B cell (primary cell): ENCODE measurements around the gene ASPHD1. TPM values are rescaled to one million over a fixed set of nuclear protein-coding genes. Genes with fewer than 3 reads are reported as not detected.

Source experiments
- ATAC-seq: fragments of 200-7000 bp; cut with Tn5 transposase; one replicate; pipeline ENCODE4 v1.10.0; 2021; ENCODE audit warnings: low read depth, mild to moderate bottlenecking, moderate number of reproducible peaks, moderate library complexity
- CTCF ChIA-PET: fragments of 350-600 bp; sonication (Branson Sonifier 250); formaldehyde crosslinking; loops from one replicate; lab custom pipeline; 2021; ENCODE audit warnings: antibody characterized with exemption, inconsistent platforms; lab: Charles Lee
- POLR2A ChIA-PET: fragments of 350-600 bp; sonication (Branson Sonifier 250); formaldehyde crosslinking; loops from one replicate; lab custom pipeline; 2021; ENCODE audit warnings: antibody characterized with exemption; lab: Charles Lee
- DNase-seq: peaks from one replicate; pipeline ENCODE4 v3.0.0; 2013
- H2AFZ ChIP-seq: 2 replicates; pipeline ENCODE4 v1.6.1; 2012; ENCODE audit warnings: mild to moderate bottlenecking, low read depth, low read length; ENCODE audit not compliant: insufficient read depth, poor library complexity, severe bottlenecking
- H3K27ac ChIP-seq, 2 donors: 1 replicate in 1 of 2; 2 replicates in 1 of 2; pipeline ENCODE4 v1.5.1; 2012 to 2013; ENCODE audit warnings: low read length in 2 of 2, mild to moderate bottlenecking in 2 of 2, moderate library complexity in 1 of 2
- H3K27me3 ChIP-seq, 4 experiments: fragments of 200-600 bp in 1 of 4; sonication (generic) in 1 of 4; replicated peaks in 1 of 4; 1 replicate in 2 of 4; 2 replicates in 2 of 4; pipeline versions ENCODE4 v1.6.1 to v1.7.0; 2013 to 2016; ENCODE audit warnings: low read length in 3 of 4, mild to moderate bottlenecking in 2 of 4, mixed read lengths in 1 of 4, moderate library complexity in 1 of 4; ENCODE audit not compliant: insufficient read depth in 4 of 4, control insufficient read depth in 3 of 4; ENCODE audit errors: control extremely low read depth in 1 of 4
- H3K36me3 ChIP-seq, 2 experiments: replicated peaks in 1 of 2; 1 replicate in 1 of 2; 2 replicates in 1 of 2; pipeline versions ENCODE4 v1.6.1 to v1.7.1; 2013; ENCODE audit warnings: low read length in 1 of 2; ENCODE audit not compliant: insufficient read depth in 2 of 2, control insufficient read depth in 1 of 2; ENCODE audit errors: control extremely low read depth in 1 of 2, extremely low read depth in 1 of 2
- H3K4me1 ChIP-seq, 2 donors: fragments of 200-600 bp in 1 of 2; sonication (generic) in 1 of 2; 1 replicate in 1 of 2; 2 replicates in 1 of 2; pipeline versions ENCODE4 v1.5.1 to v1.6.1; 2013 to 2017; ENCODE audit warnings: low read length in 2 of 2; ENCODE audit not compliant: control insufficient read depth in 2 of 2, insufficient read depth in 2 of 2
- H3K4me2 ChIP-seq: replicated peaks from 2 replicates; pipeline ENCODE3; 2012; ENCODE audit warnings: mild to moderate bottlenecking, low read depth, low read length; ENCODE audit not compliant: poor library complexity, severe bottlenecking
- H3K4me3 ChIP-seq, 5 experiments: fragments of 200-600 bp in 1 of 5; sonication (generic) in 1 of 5; 1 replicate in 3 of 5; 2 replicates in 2 of 5; pipeline versions ENCODE4 v1.5.1 to v1.7.0; 2011 to 2016; ENCODE audit warnings: low read length in 4 of 5, mild to moderate bottlenecking in 4 of 5, low read depth in 2 of 5, control low read depth in 1 of 5, moderate library complexity in 1 of 5; ENCODE audit not compliant: insufficient read depth in 1 of 5; ENCODE audit errors: control extremely low read depth in 1 of 5, extremely low read depth in 1 of 5
- H3K79me2 ChIP-seq: fragments of 200-600 bp; sonication (generic); one replicate; pipeline ENCODE4 v1.6.0; 2016; ENCODE audit warnings: low read length; ENCODE audit not compliant: control insufficient read depth, insufficient read depth
- H3K9ac ChIP-seq: fragments of 200-600 bp; sonication (generic); 2 replicates; pipeline ENCODE4 v1.6.1; 2017; ENCODE audit warnings: mild to moderate bottlenecking, low read length, moderate library complexity
- H3K9me3 ChIP-seq, 3 donors: one replicate each; pipeline versions ENCODE4 v1.6.1 to v1.7.1; 2013; ENCODE audit warnings: low read length in 2 of 3; ENCODE audit not compliant: control insufficient read depth in 2 of 3, insufficient read depth in 1 of 3; ENCODE audit errors: control extremely low read depth in 1 of 3
- H4K20me1 ChIP-seq: 2 replicates; pipeline ENCODE4 v1.6.0; 2012; ENCODE audit warnings: mild to moderate bottlenecking, low read length; ENCODE audit not compliant: insufficient read depth, control insufficient read depth, poor library complexity, severe bottlenecking
- H3K27ac Mint-ChIP-seq: one replicate; pipeline ENCODE4 v1.8.0; 2021; ENCODE audit warnings: mixed read lengths
- H3K27me3 Mint-ChIP-seq: one replicate; pipeline ENCODE4 v1.8.0; 2021; ENCODE audit warnings: mixed read lengths
- H3K4me1 Mint-ChIP-seq: one replicate; pipeline ENCODE4 v1.8.0; 2021; ENCODE audit warnings: mixed read lengths
- H3K4me3 Mint-ChIP-seq: one replicate; pipeline ENCODE4 v1.8.0; 2021; ENCODE audit warnings: mixed read lengths
- H3K9me3 Mint-ChIP-seq: one replicate; pipeline ENCODE4 v1.8.0; 2022; ENCODE audit warnings: mixed read lengths; ENCODE audit not compliant: insufficient read depth
- EZH2 ChIP-seq: IDR thresholded peaks from 2 replicates; pipeline ENCODE4 v1.6.1; 2012; ENCODE audit warnings: borderline replicate concordance, low read depth, mild to moderate bottlenecking, moderate library complexity, low read length; ENCODE audit not compliant: insufficient read depth, poor library complexity, severe bottlenecking
- WGBS: methylation state at CpG from one replicate; pipeline ENCODE4 v1.1.5; 2013; ENCODE audit warnings: missing lambda C conversion rate; ENCODE audit not compliant: insufficient coverage; 5-methylcytosine and 5-hydroxymethylcytosine counted together
- intact Hi-C: fragments of 100-400 bp; cut with micrococcal nuclease; formaldehyde crosslinking; loops from one replicate; pipeline ENCODE4 v1.10.0; 2022
- polyA plus RNA-seq: library from polyadenylated mRNA; depleted of rRNA; stranded (reverse); fragments of >200 nt; gene quantifications from 2 replicates; pipeline ENCODE4 v1.2.3, GENCODE V29; 2012
- total RNA-seq, 2 donors: library from RNA; stranded (reverse); fragments of 120-200 nt in 1 of 2; gene quantifications; 1 replicate in 1 of 2; 2 replicates in 1 of 2; pipeline versions ENCODE4 v1.2.3 to v1.2.4, GENCODE V29; 2013 to 2022
- TF ChIP-seq, protein P1 (sequence below): fragments of 200-600 bp; IDR thresholded peaks from one replicate; pipeline ENCODE4 v1.8.0; 2022; ENCODE audit warnings: antibody characterized with exemption, mild to moderate bottlenecking

ASPHD1 gene
- total and polyA plus RNA-seq, 2 donors (not counting 1 experiment from before 2014, with no cell fraction given): not detected

GRCh38 chr16:29862884-29863668, 37.2 kb upstream of the ASPHD1 start, which contains the start of gene CDIPT:
Gene CDIPT, minus strand, starts transcription at chr16:29863226. Its CDS starts 369 bp downstream, at chr16:29862857.
- Histone ChIP-seq H3K9ac (peak within 1 kb of the TSS; percentile 86), H3K27me3 (no peaks in the 10 kb centered on the region), H3K36me3 (peaks cover 4 to 25% of the 10 kb centered on the region in 2 experiments), H3K27ac (peak within 1 kb of the TSS; percentile 96 to 97), H3K9me3 (peaks cover 0 to 4% (median 0%) of the 10 kb centered on the region in 3 donors), H3K4me1 (peaks cover 14 to 19% of the 10 kb centered on the region in 2 donors), H3K79me2 (peaks cover 16% of the 10 kb centered on the region), H3K4me2 (peak within 1 kb of the TSS; percentile 89), H3K4me3 (peak within 1 kb of the TSS; percentile 67 to 92 (median 81)), H2AFZ (peak within 1 kb of the TSS; percentile 78), H4K20me1 (peaks cover 8% of the 10 kb centered on the region)
- intact Hi-C loops: loop anchor here (1.0 to 10.0 kb wide), 13 partner anchors 15 to 532 kb away; partner anchors contain the start of genes ASPHD1, C16orf54, INO80E and KCTD13
- Mint-ChIP-seq H3K4me1 (peaks cover 21% of the 10 kb centered on the region), H3K27me3 (no peaks in the 10 kb centered on the region), H3K4me3 (peak within 1 kb of the TSS; percentile 96), H3K9me3 (no peaks in the 10 kb centered on the region), H3K27ac (peak within 1 kb of the TSS; percentile 99)
- TF ChIP-seq, protein P1, sequence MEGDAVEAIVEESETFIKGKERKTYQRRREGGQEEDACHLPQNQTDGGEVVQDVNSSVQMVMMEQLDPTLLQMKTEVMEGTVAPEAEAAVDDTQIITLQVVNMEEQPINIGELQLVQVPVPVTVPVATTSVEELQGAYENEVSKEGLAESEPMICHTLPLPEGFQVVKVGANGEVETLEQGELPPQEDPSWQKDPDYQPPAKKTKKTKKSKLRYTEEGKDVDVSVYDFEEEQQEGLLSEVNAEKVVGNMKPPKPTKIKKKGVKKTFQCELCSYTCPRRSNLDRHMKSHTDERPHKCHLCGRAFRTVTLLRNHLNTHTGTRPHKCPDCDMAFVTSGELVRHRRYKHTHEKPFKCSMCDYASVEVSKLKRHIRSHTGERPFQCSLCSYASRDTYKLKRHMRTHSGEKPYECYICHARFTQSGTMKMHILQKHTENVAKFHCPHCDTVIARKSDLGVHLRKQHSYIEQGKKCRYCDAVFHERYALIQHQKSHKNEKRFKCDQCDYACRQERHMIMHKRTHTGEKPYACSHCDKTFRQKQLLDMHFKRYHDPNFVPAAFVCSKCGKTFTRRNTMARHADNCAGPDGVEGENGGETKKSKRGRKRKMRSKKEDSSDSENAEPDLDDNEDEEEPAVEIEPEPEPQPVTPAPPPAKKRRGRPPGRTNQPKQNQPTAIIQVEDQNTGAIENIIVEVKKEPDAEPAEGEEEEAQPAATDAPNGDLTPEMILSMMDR: peak; percentile 55
- no peak for TF ChIP-seq EZH2
- WGBS: under 1% methylated on average over 34 of the region's 57 CpGs
- ChIA-PET POLR2A (interaction anchor here (0.5 to 1.3 kb wide), 7 partner anchors 18 to 1000 kb away, joined by 3 to 7 read pairs (median 3); partner anchors contain the start of genes SH2B1, TAOK2 and TMEM219), CTCF (interaction anchor here (0.8 to 1.6 kb wide), 4 partner anchors 14 to 63 kb away, joined by 4 to 6 read pairs (median 5); partner anchors contain the start of genes KCTD13 and PAGR1)
- ATAC-seq: peak; percentile 97
- peak; percentile 98 for DNase-seq
